GM19372 (cell line): ENCODE results near the gene COL4A6.
"Not testable (repeated sequence)": the region's sequence is repeated elsewhere in the genome, so short reads cannot be mapped to it uniquely, and the experiment has no call there.

ENCODE experiments used
- ATAC-seq: cut with Tn5 transposase; IDR thresholded peaks from one replicate; pipeline ENCODE4 v1.9.1; 2021; ENCODE audit warnings: mild to moderate bottlenecking, low read depth, moderate library complexity; ENCODE audit not compliant: unreplicated experiment

COL4A6 gene

GRCh38 chrX:108412783-108413182 is 25.4 kb downstream of the COL4A6 start:
- no peak for ATAC-seq

GRCh38 chrX:108399418-108400165 is 38.6 kb downstream of the COL4A6 start:
- no peak for ATAC-seq

GRCh38 chrX:108397627-108398391 is 40.4 kb downstream of the COL4A6 start:
- ATAC-seq = no peak

- no peak for ATAC-seq
Measured at GRCh38 chrX:108396986-108397385, 41.2 kb downstream of the COL4A6 start.

GRCh38 chrX:108396188-108396891 is 41.9 kb downstream of the COL4A6 start:
- ATAC-seq = no peak

GRCh38 chrX:108390976-108391717 is 47.1 kb downstream of the COL4A6 start:
- ATAC-seq = not testable (repeated sequence)

GRCh38 chrX:108384783-108385182 is 53.4 kb downstream of the COL4A6 start:
- ATAC-seq = no peak

- no peak for ATAC-seq
Measured at GRCh38 chrX:108380222-108380621, 58.0 kb downstream of the COL4A6 start.

GRCh38 chrX:108376821-108377220 is 61.4 kb downstream of the COL4A6 start:
- ATAC-seq = not testable (repeated sequence)

- not testable (repeated sequence) for ATAC-seq
Measured at GRCh38 chrX:108375591-108375990, 62.6 kb downstream of the COL4A6 start.

GRCh38 chrX:108366644-108367406 is 71.4 kb downstream of the COL4A6 start:
- no peak for ATAC-seq

GRCh38 chrX:108362026-108362425 is 76.2 kb downstream of the COL4A6 start:
- ATAC-seq = no peak

GRCh38 chrX:108361316-108361715 is 76.9 kb downstream of the COL4A6 start:
- ATAC-seq = no peak

GRCh38 chrX:108359806-108360602 is 78.2 kb downstream of the COL4A6 start:
- ATAC-seq = no peak

GRCh38 chrX:108353452-108353851 is 84.8 kb downstream of the COL4A6 start:
- no peak for ATAC-seq

- no peak for ATAC-seq
Measured at GRCh38 chrX:108349210-108349609, 89.0 kb downstream of the COL4A6 start.

GRCh38 chrX:108348525-108348924 is 89.7 kb downstream of the COL4A6 start:
- no peak for ATAC-seq

GRCh38 chrX:108347800-108348199 is 90.4 kb downstream of the COL4A6 start:
- no peak for ATAC-seq

- no peak for ATAC-seq
Measured at GRCh38 chrX:108344216-108344615, 94.0 kb downstream of the COL4A6 start.
